OCI-LY7 (cell line): ENCODE data around the gene RBM18. TPM values are rescaled to one million over a fixed set of nuclear protein-coding genes. Genes with fewer than 3 reads are reported as not detected.

Source experiments
- BruUV-seq: library from RNA; stranded (reverse); fragments of 400-500 nt; replicated peaks from 2 replicates; lab custom pipeline; 2021; lab: Mats Ljungman, UMichigan
- CTCF ChIA-PET: fragments of 300-600 bp; sonication (Branson Sonifier 250); formaldehyde crosslinking; loops from one replicate; lab custom pipeline; 2022; ENCODE audit warnings: antibody characterized with exemption; ENCODE audit not compliant: unreplicated experiment; lab: Charles Lee
- POLR2A ChIA-PET: fragments of 300-600 bp; sonication (Branson Sonifier 250); formaldehyde crosslinking; loops from one replicate; lab custom pipeline; 2022; ENCODE audit warnings: antibody characterized with exemption; lab: Charles Lee
- DNase-seq: peaks from one replicate; pipeline ENCODE4 v3.0.0-alpha.2; 2015; ENCODE audit warnings: low spot score
- H2AFZ ChIP-seq: fragments of 200-600 bp; sonication (generic), shearing (Covaris generic); 2 replicates; pipeline ENCODE4 v1.6.1; 2014; ENCODE audit warnings: mild to moderate bottlenecking, antibody characterized with exemption, low read length, moderate library complexity
- H3K27ac ChIP-seq: fragments of 200-600 bp; sonication (generic); 2 replicates; pipeline ENCODE4 v1.5.1; 2014; ENCODE audit warnings: mixed run types, low read depth, mild to moderate bottlenecking, moderate library complexity, low read length, inconsistent platforms; ENCODE audit not compliant: poor library complexity, severe bottlenecking
- H3K36me3 ChIP-seq: fragments of 200-600 bp; sonication (generic); 2 replicates; pipeline ENCODE4 v1.6.1; 2014; ENCODE audit warnings: mild to moderate bottlenecking, antibody characterized with exemption, low read length, moderate library complexity, mixed read lengths; ENCODE audit not compliant: insufficient read depth
- H3K4me1 ChIP-seq: fragments of 200-600 bp; sonication (generic); 2 replicates; pipeline ENCODE4 v1.5.1; 2014; ENCODE audit warnings: mild to moderate bottlenecking, low read length; ENCODE audit not compliant: insufficient read depth, poor library complexity, severe bottlenecking
- H3K4me2 ChIP-seq: fragments of 200-600 bp; sonication (generic); 2 replicates; pipeline ENCODE4 v1.6.1; 2014; ENCODE audit warnings: mild to moderate bottlenecking, low read length
- H3K4me3 ChIP-seq: fragments of 200-600 bp; sonication (generic); 2 replicates; pipeline ENCODE4 v1.5.1; 2014; ENCODE audit warnings: mild to moderate bottlenecking, low read depth, low read length; ENCODE audit not compliant: poor library complexity, severe bottlenecking
- H3K79me2 ChIP-seq: fragments of 200-600 bp; sonication (generic); 2 replicates; pipeline ENCODE4 v1.6.1; 2016; ENCODE audit warnings: low read depth, mild to moderate bottlenecking, low read length, moderate library complexity, mixed read lengths; ENCODE audit not compliant: insufficient read depth
- H3K9me2 ChIP-seq: fragments of 200-600 bp; sonication (generic); 2 replicates; pipeline ENCODE4 v1.6.1; 2016; ENCODE audit warnings: mild to moderate bottlenecking, low read length, mixed read lengths; ENCODE audit not compliant: insufficient read depth
- H3K9me3 ChIP-seq: fragments of 200-600 bp; sonication (generic); 2 replicates; pipeline ENCODE4 v1.6.1; 2014; ENCODE audit warnings: mild to moderate bottlenecking, mixed run types, low read length, mixed read lengths
- H4K20me1 ChIP-seq: fragments of 200-600 bp; sonication (generic); 2 replicates; pipeline ENCODE4 v1.6.1; 2014; ENCODE audit warnings: mild to moderate bottlenecking, antibody characterized with exemption, low read length, moderate library complexity, mixed read lengths; ENCODE audit not compliant: insufficient read depth
- EZH2phosphoT487 ChIP-seq: fragments of 200-600 bp; sonication (generic); IDR thresholded peaks from 2 replicates; pipeline ENCODE4 v1.6.1; 2018; ENCODE audit warnings: low read depth, borderline replicate concordance, mild to moderate bottlenecking, mixed run types, antibody characterized with exemption, low read length, moderate library complexity, mixed read lengths
- intact Hi-C: fragments of 100-400 bp; cut with micrococcal nuclease; formaldehyde crosslinking; loops from one replicate; pipeline ENCODE4 v1.10.0; 2022; ENCODE audit not compliant: unreplicated experiment
- total RNA-seq, 2 experiments: library from RNA; depleted of rRNA in 1 of 2; stranded (reverse); fragments of >200 nt in 1 of 2; shearing (Covaris generic) in 1 of 2; gene quantifications; 2 replicates each; pipeline ENCODE4 v1.2.3, GENCODE V29; 2014 to 2022
- TF ChIP-seq, protein P1 (sequence below): fragments of 200-600 bp; sonication (generic); conservative IDR thresholded peaks from 2 replicates; pipeline ENCODE4 v1.5.1; 2014; ENCODE audit warnings: mild to moderate bottlenecking, antibody characterized with exemption, low read length, moderate library complexity, mixed read lengths

The RBM18 gene
- total RNA-seq, 2 experiments from 2014 or later = 8.3 to 22.2 TPM

DNA sequence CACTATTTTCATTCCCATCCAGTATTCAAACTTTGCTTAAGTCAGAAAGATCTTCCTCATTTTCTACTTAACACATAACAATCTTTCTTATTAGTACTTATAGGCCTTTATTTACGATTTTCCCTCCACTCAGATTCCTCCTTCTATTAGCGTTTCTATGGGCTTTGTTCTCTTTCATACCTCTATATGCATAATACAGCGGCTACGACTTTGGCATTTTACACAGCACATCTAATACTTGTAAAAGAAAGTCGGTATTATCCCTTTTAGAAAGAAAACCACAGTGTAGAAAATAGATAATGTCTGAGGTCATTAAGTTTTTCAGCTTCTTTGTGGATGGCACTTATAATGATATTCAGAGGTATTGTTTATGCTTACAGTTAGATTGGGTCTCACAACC is 8.4 kb downstream of the RBM18 start:
- Histone ChIP-seq H3K9me3 (no peaks in the 10 kb centered on the region), H3K9me2 (no peaks in the 10 kb centered on the region), H3K36me3 (peaks cover 94% of the 10 kb centered on the region), H3K4me2 (no peak overlapping the region), H3K27ac (no peak overlapping the region), H3K79me2 (peaks cover 2% of the 10 kb centered on the region; the same call in 1 of the 2 replicates), H3K4me1 (no peaks in the 10 kb centered on the region), H4K20me1 (no peaks in the 10 kb centered on the region; the same call in 1 of the 2 replicates), H2AFZ (no peak overlapping the region), H3K4me3 (no peak overlapping the region)
- intact Hi-C loops = no loop called here
- no TSS peak for BruUV-seq
- ChIA-PET POLR2A (interaction anchor here (0.8 kb wide), 1 partner anchor 51 kb away, joined by 3 read pairs; no protein-coding TSS in a partner anchor), CTCF (no interaction called here)
- no peak for DNase-seq
- TF ChIP-seq, protein P1, sequence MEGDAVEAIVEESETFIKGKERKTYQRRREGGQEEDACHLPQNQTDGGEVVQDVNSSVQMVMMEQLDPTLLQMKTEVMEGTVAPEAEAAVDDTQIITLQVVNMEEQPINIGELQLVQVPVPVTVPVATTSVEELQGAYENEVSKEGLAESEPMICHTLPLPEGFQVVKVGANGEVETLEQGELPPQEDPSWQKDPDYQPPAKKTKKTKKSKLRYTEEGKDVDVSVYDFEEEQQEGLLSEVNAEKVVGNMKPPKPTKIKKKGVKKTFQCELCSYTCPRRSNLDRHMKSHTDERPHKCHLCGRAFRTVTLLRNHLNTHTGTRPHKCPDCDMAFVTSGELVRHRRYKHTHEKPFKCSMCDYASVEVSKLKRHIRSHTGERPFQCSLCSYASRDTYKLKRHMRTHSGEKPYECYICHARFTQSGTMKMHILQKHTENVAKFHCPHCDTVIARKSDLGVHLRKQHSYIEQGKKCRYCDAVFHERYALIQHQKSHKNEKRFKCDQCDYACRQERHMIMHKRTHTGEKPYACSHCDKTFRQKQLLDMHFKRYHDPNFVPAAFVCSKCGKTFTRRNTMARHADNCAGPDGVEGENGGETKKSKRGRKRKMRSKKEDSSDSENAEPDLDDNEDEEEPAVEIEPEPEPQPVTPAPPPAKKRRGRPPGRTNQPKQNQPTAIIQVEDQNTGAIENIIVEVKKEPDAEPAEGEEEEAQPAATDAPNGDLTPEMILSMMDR = no peak
- no peak for TF ChIP-seq EZH2phosphoT487

DNA sequence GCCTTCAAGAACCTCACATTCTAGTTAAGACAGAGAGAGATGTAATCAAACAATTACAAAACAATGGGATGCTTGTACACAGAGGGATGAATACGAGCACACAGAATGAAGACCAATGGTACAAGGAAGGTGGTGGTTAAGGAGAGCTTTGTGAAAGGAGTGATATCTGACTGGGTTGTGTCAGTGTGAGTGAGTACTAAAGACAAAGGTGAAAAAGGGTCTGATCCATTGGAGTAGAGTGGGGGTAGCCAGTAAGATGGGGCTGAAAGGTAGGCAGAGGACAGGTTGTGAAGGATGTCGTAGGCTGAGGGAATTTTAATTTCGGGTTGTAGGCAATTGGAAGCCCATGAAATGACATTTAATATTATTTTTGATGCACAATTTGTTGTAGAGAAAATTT is 9.9 kb downstream of the RBM18 start:
- H3K27ac ChIP-seq = no peak overlapping the region
- intact Hi-C loops = no loop called here
- H3K4me3 ChIP-seq = no peak overlapping the region
- no peak for DNase-seq
- CTCF ChIA-PET = no interaction called here
- POLR2A ChIA-PET = no interaction called here
- no peaks in the 10 kb centered on the region for H3K4me1 ChIP-seq
- no peaks in the 10 kb centered on the region for H3K9me3 ChIP-seq
- H3K79me2 ChIP-seq = no peaks in the 10 kb centered on the region
- H3K36me3 ChIP-seq = peaks cover 94% of the 10 kb centered on the region
- TF ChIP-seq, protein P1 = no peak
- no peak for TF ChIP-seq EZH2phosphoT487
- H2AFZ ChIP-seq = no peak overlapping the region
- no peak overlapping the region for H3K4me2 ChIP-seq
- H3K9me2 ChIP-seq = no peaks in the 10 kb centered on the region
- BruUV-seq = no TSS peak
- no peaks in the 10 kb centered on the region; the same call in 1 of the 2 replicates for H4K20me1 ChIP-seq

DNA sequence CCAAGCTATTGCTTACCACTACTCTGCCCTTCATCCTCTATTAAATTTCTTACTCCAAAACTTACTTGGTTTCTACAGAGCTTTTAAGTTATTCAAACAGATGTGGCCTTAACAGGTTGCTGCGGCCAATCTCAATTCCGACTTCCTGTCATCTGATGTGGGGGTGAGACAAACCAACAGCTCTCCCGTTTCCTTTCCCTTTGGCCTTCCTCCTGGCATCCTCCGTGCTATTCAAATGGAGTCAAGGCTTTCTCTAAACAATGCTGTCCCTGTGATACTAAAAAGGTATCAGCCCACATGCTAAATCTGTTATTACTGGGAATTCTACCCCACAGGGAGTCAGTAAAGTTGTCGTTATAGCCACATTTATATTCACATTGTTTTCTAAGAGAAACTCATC is 11.8 kb downstream of the RBM18 start:
- no peaks in the 10 kb centered on the region for H3K79me2 ChIP-seq
- intact Hi-C loops = no loop called here
- no peak overlapping the region for H3K4me3 ChIP-seq
- no peaks in the 10 kb centered on the region for H3K9me2 ChIP-seq
- no peaks in the 10 kb centered on the region; the same call in 1 of the 2 replicates for H4K20me1 ChIP-seq
- no peak for DNase-seq
- BruUV-seq = no TSS peak
- H3K27ac ChIP-seq = no peak overlapping the region
- ChIA-PET POLR2A (interaction anchor here (0.5 to 1.3 kb wide), 3 partner anchors 12 to 717 kb away, joined by 3 read pairs; partner anchors contain the start of genes MRRF and RBM18), CTCF (no interaction called here)
- no peaks in the 10 kb centered on the region for H3K4me1 ChIP-seq
- no peak overlapping the region for H3K4me2 ChIP-seq
- no peak overlapping the region for H2AFZ ChIP-seq
- TF ChIP-seq, protein P1 = no peak
- no peak for TF ChIP-seq EZH2phosphoT487
- no peaks in the 10 kb centered on the region for H3K9me3 ChIP-seq
- H3K36me3 ChIP-seq = peaks cover 88% of the 10 kb centered on the region
